ENCODE data around the gene GNAQ.

Gene GNAQ

GRCh38 chr9:78030553-78031443 lies 813 bp downstream of the GNAQ start:
- peak; percentile 61 for DNase-seq

- DNase-seq: peak; percentile 76
These were observed 1.4 kb downstream of the GNAQ start for GRCh38 chr9:78030296-78030552.

GRCh38 chr9:78029551-78030295 lies 1.9 kb downstream of the GNAQ start:
- DNase-seq: peak; percentile 59

GRCh38 chr9:78028926-78029325 lies 2.7 kb downstream of the GNAQ start:
- DNase-seq: no peak

- no peak for DNase-seq
These were observed 4.7 kb downstream of the GNAQ start for GRCh38 chr9:78026947-78027346.

GRCh38 chr9:78026416-78026815 lies 5.2 kb downstream of the GNAQ start:
- no peak for DNase-seq

GRCh38 chr9:78025186-78025585 lies 6.4 kb downstream of the GNAQ start:
- no peak for DNase-seq

- peak; percentile 55 for DNase-seq
These were observed 8.4 kb downstream of the GNAQ start for GRCh38 chr9:78023003-78023741.

- peak; percentile 90 for DNase-seq
These were observed 9.9 kb downstream of the GNAQ start for GRCh38 chr9:78021697-78022096.

GRCh38 chr9:78017190-78017693 lies 14.4 kb downstream of the GNAQ start:
- DNase-seq: no peak

GRCh38 chr9:78015241-78015640 lies 16.4 kb downstream of the GNAQ start:
- DNase-seq: no peak

- peak; percentile 91 for DNase-seq
These were observed 16.8 kb downstream of the GNAQ start for GRCh38 chr9:78014776-78015175.

- no peak for DNase-seq
These were observed 17.7 kb downstream of the GNAQ start for GRCh38 chr9:78013934-78014333.

- no peak for DNase-seq
These were observed 20.6 kb downstream of the GNAQ start for GRCh38 chr9:78011049-78011448.

- no peak for DNase-seq
These were observed 21.2 kb downstream of the GNAQ start for GRCh38 chr9:78010445-78010844.

GRCh38 chr9:78009186-78009585 lies 22.4 kb downstream of the GNAQ start:
- peak; percentile 48 for DNase-seq

GRCh38 chr9:78006734-78007133 lies 24.9 kb downstream of the GNAQ start:
- DNase-seq: no peak

GRCh38 chr9:78005231-78006002 lies 26.2 kb downstream of the GNAQ start:
- no peak for DNase-seq

- peak; percentile 71 for DNase-seq
These were observed 27.0 kb downstream of the GNAQ start for GRCh38 chr9:78004478-78005229.

- DNase-seq: no peak
These were observed 27.9 kb downstream of the GNAQ start for GRCh38 chr9:78003730-78004129.

GRCh38 chr9:78001946-78002731 lies 29.5 kb downstream of the GNAQ start:
- DNase-seq: peak; percentile 63

All from hematopoietic multipotent progenitor cell treated with erythropoietin and hydrocortisone succinate and interleukin-3 and kit ligand, for 8 days (in vitro differentiated cells).